K562 (cell line): Measurements from ENCODE around the gene FHIP1B. TPM values are rescaled to one million over a fixed set of nuclear protein-coding genes. Genes with fewer than 3 reads are reported as not detected.

Experiments used
- ARID4B ChIP-seq: sonication (generic); formaldehyde crosslinking; IDR thresholded peaks from 2 replicates; pipeline ENCODE4 v1.8.0; 2022; ENCODE audit warnings: mild to moderate bottlenecking, missing genetic modification reagents
- C11orf30 ChIP-seq: fragments of 450-650 bp; IDR thresholded peaks from 2 replicates; pipeline ENCODE4 v1.6.1; 2016; ENCODE audit warnings: low read depth, mild to moderate bottlenecking
- ETS1 ChIP-seq: conservative IDR thresholded peaks from 2 replicates; pipeline ENCODE4 v1.6.1; 2011; ENCODE audit warnings: low read depth, mild to moderate bottlenecking, low read length; ENCODE audit not compliant: control insufficient read depth
- GABPA ChIP-seq: fragments of 200-800 bp; sonication (Bioruptor generic); conservative IDR thresholded peaks from 2 replicates; pipeline ENCODE4 v1.6.1; 2016; ENCODE audit warnings: low read depth, missing genetic modification characterization, missing compliant biosample characterization
- HDAC8 ChIP-seq: fragments of 450-650 bp; IDR thresholded peaks from 2 replicates; pipeline ENCODE4 v1.6.1; 2016; ENCODE audit warnings: mild to moderate bottlenecking, missing genetic modification characterization, moderate library complexity, missing compliant biosample characterization
- IRF9 ChIP-seq: fragments of 450-650 bp; IDR thresholded peaks from 2 replicates; pipeline ENCODE4 v1.6.1; 2016; ENCODE audit warnings: missing biosample characterization, missing genetic modification characterization
- NBN ChIP-seq: fragments of 450-650 bp; IDR thresholded peaks from 2 replicates; pipeline ENCODE4 v1.6.1; 2016; ENCODE audit warnings: low read depth, mild to moderate bottlenecking
- NR2C1 ChIP-seq, 2 experiments: fragments of 450-650 bp; IDR thresholded peaks; 2 replicates each; pipeline ENCODE4 v1.6.1; 2017; ENCODE audit warnings: mild to moderate bottlenecking in 2 of 2, antibody characterized with exemption in 1 of 2, inconsistent platforms in 1 of 2, missing compliant biosample characterization in 1 of 2, missing genetic modification characterization in 1 of 2
- POLR2G ChIP-seq: fragments of 200-400 bp; formaldehyde crosslinking; IDR thresholded peaks from 2 replicates; pipeline ENCODE4 v1.6.1; 2017; ENCODE audit warnings: low read depth, mild to moderate bottlenecking, antibody characterized with exemption, low read length, moderate library complexity
- PTTG1 ChIP-seq: fragments of 450-650 bp; IDR thresholded peaks from 2 replicates; pipeline ENCODE4 v1.6.1; 2016; ENCODE audit warnings: low read depth, mild to moderate bottlenecking, missing genetic modification characterization, missing compliant biosample characterization
- SIN3A ChIP-seq, 2 experiments: fragments of 150-350 bp in 1 of 2; IDR thresholded peaks; 2 replicates each; pipeline ENCODE4 v1.6.1; 2011 to 2016; ENCODE audit warnings: borderline replicate concordance in 2 of 2, low read depth in 2 of 2, low read length in 2 of 2, mild to moderate bottlenecking in 2 of 2, moderate library complexity in 2 of 2; ENCODE audit not compliant: control insufficient read depth in 1 of 2
- SMAD4 ChIP-seq: fragments of 250-450 bp; sonication (Bioruptor Pico); conservative IDR thresholded peaks from 2 replicates; pipeline ENCODE4 v1.8.0; 2021; ENCODE audit warnings: inconsistent platforms, mild to moderate bottlenecking, moderate library complexity
- ZBTB12 ChIP-seq: fragments of 250-450 bp; sonication (Bioruptor Pico); IDR thresholded peaks from 2 replicates; pipeline ENCODE4 v1.4.0; 2020
- ZBTB34 ChIP-seq: fragments of 250-450 bp; sonication (Bioruptor Pico); IDR thresholded peaks from 2 replicates; pipeline ENCODE4 v1.8.0; 2021; ENCODE audit warnings: mild to moderate bottlenecking, moderate library complexity
- ZFP1 ChIP-seq: fragments of 450-650 bp; formaldehyde crosslinking; IDR thresholded peaks from 2 replicates; pipeline ENCODE4 v1.4.0; 2020; ENCODE audit warnings: mild to moderate bottlenecking, mixed read lengths
- ZNF175 ChIP-seq: fragments of 200-800 bp; sonication (Bioruptor generic); IDR thresholded peaks from 2 replicates; pipeline ENCODE4 v1.6.1; 2016; ENCODE audit warnings: low read depth, mild to moderate bottlenecking, missing genetic modification characterization, missing compliant biosample characterization
- ZNF436 ChIP-seq: fragments of 250-450, 450-650 bp; sonication (Bioruptor Pico); formaldehyde crosslinking; IDR thresholded peaks from 2 replicates; pipeline ENCODE4 v1.7.0; 2020; ENCODE audit warnings: mild to moderate bottlenecking
- ZNF668 ChIP-seq: fragments of 250-450 bp; sonication (Bioruptor Pico); IDR thresholded peaks from 2 replicates; pipeline ENCODE4 v1.8.0; 2022; ENCODE audit warnings: mild to moderate bottlenecking, inconsistent platforms
- polyA plus RNA-seq, 8 experiments: library from polyadenylated mRNA; depleted of rRNA in 4 of 8; stranded (reverse) in 5 of 8; unstranded in 3 of 8; fragments of >200 nt; fragmentation: Nextera tagmentation in 2 of 8; fragmentation: Illumina TruSeq in 1 of 8; extraction: Ambion mirVana in 2 of 8; extraction: Trizol in 1 of 8; gene quantifications; 2 replicates each; pipeline versions ENCODE4 v1.2.1 to v1.2.3, GENCODE V29; 2011 to 2014; ENCODE audit warnings: inconsistent platforms in 1 of 8, missing spikeins in 1 of 8
- total RNA-seq, 7 experiments: library from RNA; depleted of rRNA in 6 of 7; stranded (reverse); fragments of >200 nt in 6 of 7; fragmentation: Illumina TruSeq in 2 of 7; extraction: Trizol in 2 of 7; gene quantifications; 2 replicates each; pipeline versions ENCODE4 v1.2.1 to v1.2.3, GENCODE V29; 2011 to 2021; ENCODE audit warnings: low replicate concordance in 1 of 7

FHIP1B gene
- total and polyA plus RNA-seq, 9 of the 15 experiments (the other 6 are each of a cell fraction or from before 2014, with no cell fraction given): 0.94 to 24.7 (median 15.6) TPM

GRCh38 chr11:6283453-6284023 lies 49.1 kb upstream of the FHIP1B start (continued):
- no peak for TF ChIP-seq ZBTB12 (CRISPR knock-in tag)
- peak; percentile 65 for TF ChIP-seq SMAD4 (CRISPR knock-in tag)
- TF ChIP-seq ARID4B: no peak
- TF ChIP-seq PTTG1 (tag): peak; percentile 52; the same call in 1 of the 2 replicates
- peak; percentile 33; the same call in 1 of the 2 replicates for TF ChIP-seq IRF9
- no peak for TF ChIP-seq HDAC8 (tag)
- no peak for TF ChIP-seq ZFP1 (CRISPR knock-in tag)
- TF ChIP-seq ZNF668: peak; percentile 85; the same call in 1 of the 2 replicates
- TF ChIP-seq POLR2G: no peak
- TF ChIP-seq NBN: no peak
- no peak for TF ChIP-seq NR2C1 (IDR thresholded peaks at IDR 0.05)
- peak; percentile 49; the same call in 1 of the 2 replicates for TF ChIP-seq NR2C1 (tag; IDR thresholded peaks at IDR 0.05)
- TF ChIP-seq C11orf30: peak; percentile 23; the same call in 1 of the 2 replicates
- no peak for TF ChIP-seq GABPA (tag)
- peak; percentile 50; the same call in 1 of the 2 replicates for TF ChIP-seq ZBTB34 (CRISPR knock-in tag)
- TF ChIP-seq SIN3A (IDR thresholded peaks at IDR 0.05; ENCODE audit: borderline replicate concordance in 2 of 2, control insufficient read depth in 1 of 2, low read depth in 2 of 2, low read length in 2 of 2): no peak
- TF ChIP-seq ZNF436 (CRISPR knock-in tag): no peak
- peak; percentile 79; the same call in 1 of the 2 replicates for TF ChIP-seq ZNF175 (CRISPR knock-in tag)
- no peak for TF ChIP-seq ETS1
